IPS-20b (cell line): ENCODE measurements around the gene MKKS.
"Not testable (repeated sequence)": the region's sequence is repeated elsewhere in the genome, so short reads cannot be mapped to it uniquely, and the experiment has no call there.

Experiments used
- H3K27ac ChIP-seq: one replicate; pipeline ENCODE4 v1.5.1; 2013; ENCODE audit warnings: low read length
- H3K27me3 ChIP-seq: 2 replicates; pipeline ENCODE4 v1.6.1; 2013; ENCODE audit warnings: mild to moderate bottlenecking, low read length, inconsistent platforms; ENCODE audit not compliant: insufficient read depth
- H3K36me3 ChIP-seq: 2 replicates; pipeline ENCODE4 v1.6.1; 2013; ENCODE audit warnings: low read depth, mild to moderate bottlenecking, inconsistent platforms, low read length, moderate library complexity; ENCODE audit not compliant: insufficient read depth
- H3K4me1 ChIP-seq: 2 replicates; pipeline ENCODE4 v1.6.1; 2013; ENCODE audit warnings: mild to moderate bottlenecking, control low read depth, inconsistent platforms, low read length, moderate library complexity; ENCODE audit not compliant: insufficient read depth
- H3K4me3 ChIP-seq: 2 replicates; pipeline ENCODE4 v1.5.1; 2013; ENCODE audit warnings: mild to moderate bottlenecking, low read length, inconsistent platforms
- H3K9ac ChIP-seq: 2 replicates; pipeline ENCODE4 v1.6.1; 2013; ENCODE audit warnings: low read depth, mild to moderate bottlenecking, inconsistent platforms, low read length, moderate library complexity
- H3K9me3 ChIP-seq: 2 replicates; pipeline ENCODE4 v1.6.1; 2013; ENCODE audit warnings: mild to moderate bottlenecking, low read depth, low read length, inconsistent platforms; ENCODE audit not compliant: insufficient read depth

The MKKS gene

GRCh38 chr20:10430000-10430466 lies 4.0 kb downstream of the MKKS start:
- Histone ChIP-seq H3K9ac (no peak overlapping the region), H3K27ac (no peak overlapping the region), H3K4me3 (no peak overlapping the region)

GRCh38 chr20:10429443-10429981 lies 4.5 kb downstream of the MKKS start:
- no peak overlapping the region for H3K9ac ChIP-seq
- no peaks in the 10 kb centered on the region for H3K9me3 ChIP-seq
- H3K4me3 ChIP-seq = no peak overlapping the region
- peaks cover 13% of the 10 kb centered on the region for H3K4me1 ChIP-seq
- H3K36me3 ChIP-seq = peaks cover 13% of the 10 kb centered on the region
- no peaks in the 10 kb centered on the region for H3K27me3 ChIP-seq
- H3K27ac ChIP-seq = no peak overlapping the region

More at GRCh38 chr20:10430000-10430466, 4.0 kb downstream of the MKKS start:
- H3K4me1 ChIP-seq = peaks cover 13% of the 10 kb centered on the region
- H3K36me3 ChIP-seq = peaks cover 13% of the 10 kb centered on the region
- no peaks in the 10 kb centered on the region for H3K27me3 ChIP-seq
- H3K9me3 ChIP-seq = no peaks in the 10 kb centered on the region

- H3K4me1 ChIP-seq = peaks cover 13% of the 10 kb centered on the region
- no peak overlapping the region for H3K27ac ChIP-seq
- peaks cover 13% of the 10 kb centered on the region for H3K36me3 ChIP-seq
- no peak overlapping the region for H3K4me3 ChIP-seq
- H3K9ac ChIP-seq = no peak overlapping the region
- no peaks in the 10 kb centered on the region for H3K27me3 ChIP-seq
- H3K9me3 ChIP-seq = no peaks in the 10 kb centered on the region
These were observed 6.0 kb downstream of the MKKS start for GRCh38 chr20:10428008-10428407.

GRCh38 chr20:10427060-10427692 lies 6.8 kb downstream of the MKKS start:
- Histone ChIP-seq H3K27ac (no peak overlapping the region), H3K9ac (no peak overlapping the region), H3K4me1 (peaks cover 13% of the 10 kb centered on the region)

GRCh38 chr20:10423735-10424134 lies 10.3 kb downstream of the MKKS start:
- Histone ChIP-seq H3K4me3 (no peak overlapping the region), H3K9ac (no peak overlapping the region), H3K27me3 (no peaks in the 10 kb centered on the region), H3K9me3 (no peaks in the 10 kb centered on the region), H3K36me3 (peaks cover 28% of the 10 kb centered on the region), H3K4me1 (no peaks in the 10 kb centered on the region), H3K27ac (no peak overlapping the region)

More at GRCh38 chr20:10427060-10427692, 6.8 kb downstream of the MKKS start:
- Histone ChIP-seq H3K36me3 (peaks cover 13% of the 10 kb centered on the region), H3K4me3 (no peak overlapping the region), H3K9me3 (no peaks in the 10 kb centered on the region), H3K27me3 (no peaks in the 10 kb centered on the region)

- no peaks in the 10 kb centered on the region for H3K9me3 ChIP-seq
- H3K36me3 ChIP-seq = peaks cover 29% of the 10 kb centered on the region
- no peak overlapping the region for H3K27ac ChIP-seq
- H3K27me3 ChIP-seq = no peaks in the 10 kb centered on the region
- H3K4me3 ChIP-seq = no peak overlapping the region
- H3K9ac ChIP-seq = no peak overlapping the region
- H3K4me1 ChIP-seq = peaks cover 11% of the 10 kb centered on the region; the same call in 1 of the 2 replicates
These were observed 14.4 kb downstream of the MKKS start for GRCh38 chr20:10419550-10420133.

- not testable (repeated sequence) for H3K27me3 ChIP-seq, H3K9me3 ChIP-seq, H3K27ac ChIP-seq, H3K9ac ChIP-seq, H3K4me3 ChIP-seq
- Histone ChIP-seq H3K36me3 (peaks cover 44% of the 10 kb centered on the region), H3K4me1 (peaks cover 11% of the 10 kb centered on the region; the same call in 1 of the 2 replicates)
These were observed 16.8 kb downstream of the MKKS start for GRCh38 chr20:10417218-10417617.

- Histone ChIP-seq H3K9me3 (no peaks in the 10 kb centered on the region), H3K9ac (no peak overlapping the region), H3K27ac (no peak overlapping the region), H3K4me3 (no peak overlapping the region), H3K27me3 (no peaks in the 10 kb centered on the region), H3K36me3 (peaks cover 44% of the 10 kb centered on the region), H3K4me1 (peaks cover 11% of the 10 kb centered on the region; the same call in 1 of the 2 replicates)
These were observed 18.9 kb downstream of the MKKS start for GRCh38 chr20:10415013-10415650.

- peaks cover 28% of the 10 kb centered on the region for H3K36me3 ChIP-seq
- H3K4me3 ChIP-seq = no peak overlapping the region
These were observed 21.2 kb downstream of the MKKS start for GRCh38 chr20:10412591-10413408.

GRCh38 chr20:10411673-10412072 lies 22.3 kb downstream of the MKKS start:
- Histone ChIP-seq H3K27ac (no peak overlapping the region), H3K36me3 (peaks cover 26% of the 10 kb centered on the region), H3K4me1 (peaks cover 11% of the 10 kb centered on the region; the same call in 1 of the 2 replicates), H3K27me3 (no peaks in the 10 kb centered on the region), H3K4me3 (no peak overlapping the region), H3K9ac (no peak overlapping the region), H3K9me3 (no peaks in the 10 kb centered on the region)

More at GRCh38 chr20:10412591-10413408, 21.2 kb downstream of the MKKS start:
- no peaks in the 10 kb centered on the region for H3K9me3 ChIP-seq
- H3K9ac ChIP-seq = no peak overlapping the region
- H3K4me1 ChIP-seq = peaks cover 11% of the 10 kb centered on the region; the same call in 1 of the 2 replicates
- H3K27me3 ChIP-seq = no peaks in the 10 kb centered on the region
- H3K27ac ChIP-seq = no peak overlapping the region

- Histone ChIP-seq H3K27me3 (no peaks in the 10 kb centered on the region), H3K4me1 (no peaks in the 10 kb centered on the region), H3K36me3 (peaks cover 38% of the 10 kb centered on the region), H3K27ac (no peak overlapping the region), H3K9me3 (no peaks in the 10 kb centered on the region), H3K4me3 (no peak overlapping the region), H3K9ac (no peak overlapping the region)
These were observed 25.8 kb downstream of the MKKS start for GRCh38 chr20:10408108-10408813.
